ENCODE data around the gene HNRNPA1L2.

- TF ChIP-seq STAT6 (CRISPR knock-in tag; IDR thresholded peaks at IDR 0.05) (no peak), ZFP30 (CRISPR knock-in tag; IDR thresholded peaks at IDR 0.05; ENCODE audit: borderline replicate concordance) (no peak), POLR2A (conservative IDR thresholded peaks at IDR 0.05) (no peak), ZC3H11A (IDR thresholded peaks at IDR 0.05; ENCODE audit: low read depth, low read length) (no peak), RAD21 (CRISPR knock-in tag; conservative IDR thresholded peaks at IDR 0.05 in 1 of 2, IDR thresholded peaks at IDR 0.05 in 1 of 2) (peak; percentile 33 to 47; a peak in 3 of 4 replicates), KDM4B (IDR thresholded peaks at IDR 0.05; ENCODE audit: borderline replicate concordance in 2 of 2, low read depth in 1 of 2) (no peak), HSF4 (CRISPR knock-in tag; IDR thresholded peaks at IDR 0.05; ENCODE audit: borderline replicate concordance) (no peak), ZFP1 (CRISPR knock-in tag; IDR thresholded peaks at IDR 0.05) (no peak), CTCF (IDR thresholded peaks at IDR 0.05 in 2 of 3, conservative IDR thresholded peaks at IDR 0.05 in 1 of 3; ENCODE audit: insufficient read depth in 2 of 3, low read depth in 1 of 3, low read length in 3 of 3) (peak in 1 of 3 experiments; percentile 43; a peak in 2 of 6 replicates), KAT7 (CRISPR knock-in tag; IDR thresholded peaks at IDR 0.05; ENCODE audit: borderline replicate concordance) (no peak), ETV5 (CRISPR knock-in tag; IDR thresholded peaks at IDR 0.05; ENCODE audit: low read depth) (no peak), ZNF76 (CRISPR knock-in tag; IDR thresholded peaks at IDR 0.05; ENCODE audit: borderline replicate concordance) (no peak)
- TF ChIP-seq, protein P1, sequence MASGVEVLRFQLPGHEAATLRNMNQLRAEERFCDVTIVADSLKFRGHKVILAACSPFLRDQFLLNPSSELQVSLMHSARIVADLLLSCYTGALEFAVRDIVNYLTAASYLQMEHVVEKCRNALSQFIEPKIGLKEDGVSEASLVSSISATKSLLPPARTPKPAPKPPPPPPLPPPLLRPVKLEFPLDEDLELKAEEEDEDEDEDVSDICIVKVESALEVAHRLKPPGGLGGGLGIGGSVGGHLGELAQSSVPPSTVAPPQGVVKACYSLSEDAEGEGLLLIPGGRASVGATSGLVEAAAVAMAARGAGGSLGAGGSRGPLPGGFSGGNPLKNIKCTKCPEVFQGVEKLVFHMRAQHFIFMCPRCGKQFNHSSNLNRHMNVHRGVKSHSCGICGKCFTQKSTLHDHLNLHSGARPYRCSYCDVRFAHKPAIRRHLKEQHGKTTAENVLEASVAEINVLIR (CRISPR knock-in tag; IDR thresholded peaks at IDR 0.05): no peak
- TF ChIP-seq, protein P2, sequence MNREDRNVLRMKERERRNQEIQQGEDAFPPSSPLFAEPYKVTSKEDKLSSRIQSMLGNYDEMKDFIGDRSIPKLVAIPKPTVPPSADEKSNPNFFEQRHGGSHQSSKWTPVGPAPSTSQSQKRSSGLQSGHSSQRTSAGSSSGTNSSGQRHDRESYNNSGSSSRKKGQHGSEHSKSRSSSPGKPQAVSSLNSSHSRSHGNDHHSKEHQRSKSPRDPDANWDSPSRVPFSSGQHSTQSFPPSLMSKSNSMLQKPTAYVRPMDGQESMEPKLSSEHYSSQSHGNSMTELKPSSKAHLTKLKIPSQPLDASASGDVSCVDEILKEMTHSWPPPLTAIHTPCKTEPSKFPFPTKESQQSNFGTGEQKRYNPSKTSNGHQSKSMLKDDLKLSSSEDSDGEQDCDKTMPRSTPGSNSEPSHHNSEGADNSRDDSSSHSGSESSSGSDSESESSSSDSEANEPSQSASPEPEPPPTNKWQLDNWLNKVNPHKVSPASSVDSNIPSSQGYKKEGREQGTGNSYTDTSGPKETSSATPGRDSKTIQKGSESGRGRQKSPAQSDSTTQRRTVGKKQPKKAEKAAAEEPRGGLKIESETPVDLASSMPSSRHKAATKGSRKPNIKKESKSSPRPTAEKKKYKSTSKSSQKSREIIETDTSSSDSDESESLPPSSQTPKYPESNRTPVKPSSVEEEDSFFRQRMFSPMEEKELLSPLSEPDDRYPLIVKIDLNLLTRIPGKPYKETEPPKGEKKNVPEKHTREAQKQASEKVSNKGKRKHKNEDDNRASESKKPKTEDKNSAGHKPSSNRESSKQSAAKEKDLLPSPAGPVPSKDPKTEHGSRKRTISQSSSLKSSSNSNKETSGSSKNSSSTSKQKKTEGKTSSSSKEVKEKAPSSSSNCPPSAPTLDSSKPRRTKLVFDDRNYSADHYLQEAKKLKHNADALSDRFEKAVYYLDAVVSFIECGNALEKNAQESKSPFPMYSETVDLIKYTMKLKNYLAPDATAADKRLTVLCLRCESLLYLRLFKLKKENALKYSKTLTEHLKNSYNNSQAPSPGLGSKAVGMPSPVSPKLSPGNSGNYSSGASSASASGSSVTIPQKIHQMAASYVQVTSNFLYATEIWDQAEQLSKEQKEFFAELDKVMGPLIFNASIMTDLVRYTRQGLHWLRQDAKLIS (CRISPR knock-in tag; IDR thresholded peaks at IDR 0.05): no peak
Observed at GRCh38 chr13:52665325-52665724, 23.1 kb downstream of the HNRNPA1L2 start.
